Endothelial cell of umbilical vein (primary cell): ENCODE measurements around the gene ECEL1. TPM values are rescaled to one million over a fixed set of nuclear protein-coding genes. Genes with fewer than 3 reads are reported as not detected.

ENCODE experiments used
- BruUV-seq: library from RNA; stranded (reverse); fragments of 400-500 nt; replicated peaks from 2 replicates; lab custom pipeline; 2021; lab: Mats Ljungman, UMichigan
- CTCF ChIA-PET: fragments of 300-600, 350-600 bp; sonication (Branson Sonifier 250); formaldehyde crosslinking; loops from one replicate; lab custom pipeline; 2021; ENCODE audit warnings: antibody characterized with exemption, inconsistent platforms; lab: Charles Lee
- POLR2A ChIA-PET: fragments of 300-600, 350-600 bp; sonication (Branson Sonifier 250); formaldehyde crosslinking; loops from one replicate; lab custom pipeline; 2021; ENCODE audit warnings: antibody characterized with exemption, inconsistent platforms; lab: Charles Lee
- DNase-seq: peaks from one replicate; pipeline ENCODE4 v3.0.0-alpha.2; 2011; ENCODE audit warnings: low read depth, low spot score
- FAIRE-seq: peaks from 2 replicates; lab custom pipeline; 2011; peaks lifted over from hg19 to GRCh38; lab: Jason Lieb, UNC
- H2AFZ ChIP-seq: 2 replicates; pipeline ENCODE4 v1.6.0; 2012; ENCODE audit warnings: low read depth, low read length, control low read depth, inconsistent platforms
- H3K27ac ChIP-seq: 2 replicates; pipeline ENCODE4 v1.5.1; 2011; ENCODE audit warnings: low read depth, mild to moderate bottlenecking, control low read depth, low read length, moderate library complexity; ENCODE audit not compliant: insufficient read depth
- H3K27me3 ChIP-seq, 2 experiments: 2 replicates each; pipeline versions ENCODE4 v1.6.0 to v1.6.1; 2011; ENCODE audit warnings: low read length in 2 of 2, mixed read lengths in 1 of 2; ENCODE audit not compliant: control insufficient read depth in 2 of 2, insufficient read depth in 2 of 2
- H3K36me3 ChIP-seq, 2 experiments: 2 replicates in 1 of 2; 3 replicates in 1 of 2; pipeline ENCODE4 v1.5.1; 2011; ENCODE audit warnings: low read length in 2 of 2, mild to moderate bottlenecking in 1 of 2, moderate library complexity in 1 of 2; ENCODE audit not compliant: control insufficient read depth in 2 of 2, insufficient read depth in 2 of 2; ENCODE audit errors: extremely low read depth in 1 of 2
- H3K4me1 ChIP-seq: 3 replicates; pipeline ENCODE4 v1.5.1; 2011; ENCODE audit warnings: mild to moderate bottlenecking, low read length; ENCODE audit not compliant: control insufficient read depth, insufficient read depth; ENCODE audit errors: extremely low read depth
- H3K4me2 ChIP-seq: 2 replicates; pipeline ENCODE4 v1.6.1; 2011; ENCODE audit warnings: low read length, control low read depth, mixed read lengths; ENCODE audit not compliant: insufficient read depth
- H3K4me3 ChIP-seq, 3 experiments: fragments of 200-600 bp in 1 of 3; sonication (generic), shearing (Covaris generic) in 1 of 3; replicated peaks in 1 of 3; 2 replicates each; pipeline ENCODE4 v1.5.1; 2011 to 2016; ENCODE audit warnings: control low read depth in 3 of 3, low read length in 3 of 3, mild to moderate bottlenecking in 2 of 3, inconsistent platforms in 1 of 3, low read depth in 1 of 3, moderate library complexity in 1 of 3; ENCODE audit not compliant: insufficient read depth in 1 of 3
- H3K79me2 ChIP-seq: 2 replicates; pipeline ENCODE4 v1.6.0; 2012; ENCODE audit warnings: low read length, inconsistent platforms; ENCODE audit not compliant: control insufficient read depth, insufficient read depth
- H3K9ac ChIP-seq: replicated peaks from 2 replicates; pipeline ENCODE3; 2011; ENCODE audit warnings: low read length, control low read depth; ENCODE audit not compliant: insufficient read depth; ENCODE audit errors: extremely low read depth
- H3K9me1 ChIP-seq: replicated peaks from 3 replicates; pipeline ENCODE4 v1.6.0; 2011; ENCODE audit warnings: mild to moderate bottlenecking, low read length; ENCODE audit not compliant: control insufficient read depth, insufficient read depth; ENCODE audit errors: extremely low read depth
- H3K9me3 ChIP-seq: replicated peaks from 2 replicates; pipeline ENCODE4 v1.5.1; 2012; ENCODE audit warnings: low read length, inconsistent platforms; ENCODE audit not compliant: control insufficient read depth, insufficient read depth
- H4K20me1 ChIP-seq: replicated peaks from 2 replicates; pipeline ENCODE3; 2011; ENCODE audit warnings: mild to moderate bottlenecking, low read length; ENCODE audit not compliant: control insufficient read depth, insufficient read depth; ENCODE audit errors: extremely low read depth
- CTCF ChIP-seq, 2 donors: IDR thresholded peaks; 1 replicate in 1 of 2; 2 replicates in 1 of 2; pipeline ENCODE4 v1.5.1; 2011; ENCODE audit warnings: low read length in 2 of 2, mild to moderate bottlenecking in 2 of 2, moderate library complexity in 2 of 2, control low read depth in 1 of 2, inconsistent platforms in 1 of 2, low read depth in 1 of 2; ENCODE audit not compliant: insufficient read depth in 1 of 2; ENCODE audit errors: extremely low read depth in 1 of 2
- EZH2 ChIP-seq: IDR thresholded peaks from 2 replicates; pipeline ENCODE4 v1.6.1; 2012; ENCODE audit warnings: borderline replicate concordance, low read depth, mild to moderate bottlenecking, moderate library complexity, low read length, inconsistent platforms; ENCODE audit not compliant: severe bottlenecking
- FOS ChIP-seq: IDR thresholded peaks from 2 replicates; pipeline ENCODE4 v1.6.1; 2011; ENCODE audit warnings: mild to moderate bottlenecking, low read length, moderate library complexity, borderline replicate concordance; ENCODE audit not compliant: insufficient read depth
- GATA2 ChIP-seq: IDR thresholded peaks from 2 replicates; pipeline ENCODE4 v1.7.0; 2011; ENCODE audit warnings: low read depth, mild to moderate bottlenecking, moderate library complexity, mixed read lengths, low read length; ENCODE audit not compliant: insufficient read length, insufficient read depth
- JUN ChIP-seq: IDR thresholded peaks from 2 replicates; pipeline ENCODE4 v1.6.1; 2011; ENCODE audit warnings: borderline replicate concordance, low read depth; ENCODE audit not compliant: insufficient read length, insufficient read depth
- MAX ChIP-seq: IDR thresholded peaks from 2 replicates; pipeline ENCODE4 v1.6.1; 2011; ENCODE audit not compliant: insufficient read depth, insufficient read length
- MYC ChIP-seq: IDR thresholded peaks from one replicate; pipeline ENCODE4 v1.6.1; 2011; ENCODE audit warnings: mild to moderate bottlenecking, low read depth, low read length
- POLR2A ChIP-seq: IDR thresholded peaks from 2 replicates; pipeline ENCODE4 v1.6.1; 2012; ENCODE audit warnings: low read depth, mild to moderate bottlenecking, control low read depth, low read length
- POLR2AphosphoS5 ChIP-seq: IDR thresholded peaks from 2 replicates; pipeline ENCODE4 v1.6.1; 2012; ENCODE audit warnings: low read depth, mild to moderate bottlenecking, control low read depth, low read length, moderate library complexity; ENCODE audit not compliant: insufficient read depth
- dilution Hi-C: fragments of 300-500 bp; cut with MboI; formaldehyde crosslinking; loops from one replicate; pipeline ENCODE4 v1.15.0; 2019; ENCODE audit warnings: low sequenced_read_pairs; ENCODE audit not compliant: extremely low pct_ligation_motif_present
- intact Hi-C: fragments of 100-400 bp; cut with micrococcal nuclease; formaldehyde crosslinking; loops from one replicate; pipeline ENCODE4 v1.10.0; 2022
- polyA plus RNA-seq, 4 experiments: library from polyadenylated mRNA; depleted of rRNA in 3 of 4; stranded (reverse) in 3 of 4; unstranded in 1 of 4; fragments of >200 nt; gene quantifications; 2 replicates each; pipeline versions ENCODE4 v1.2.1 to v1.2.3, GENCODE V29; 2011 to 2012; ENCODE audit warnings: missing spikeins in 1 of 4
- total RNA-seq: library from RNA; stranded (reverse); gene quantifications from 2 replicates; pipeline ENCODE4 v1.2.3, GENCODE V29; 2021

Gene ECEL1
- total and polyA plus RNA-seq, 2 donors (not counting 3 experiments of a cell fraction or from before 2014, with no cell fraction given) = not detected

GRCh38 chr2:232477751-232478510, 9.7 kb downstream of the ECEL1 start:
- POLR2A ChIA-PET = no interaction called here
- dilution Hi-C loops (no loop called here), intact Hi-C loops (no loop called here)
- no peaks in the 10 kb centered on the region for H3K36me3 ChIP-seq
- no peak overlapping the region for H3K27ac ChIP-seq
- FAIRE-seq (no peak), DNase-seq (no peak)
- TF ChIP-seq MAX (no peak), JUN (no peak), MYC (no peak), FOS (no peak), EZH2 (no peak), CTCF (IDR thresholded peaks at IDR 0.05; ENCODE audit: extremely low read depth in 1 of 2, insufficient read depth in 1 of 2, low read depth in 1 of 2, low read length in 2 of 2) (no peak), GATA2 (no peak), POLR2AphosphoS5 (no peak), POLR2A (no peak)
- no peak overlapping the region for H3K4me3 ChIP-seq
- H3K27me3 ChIP-seq = peaks cover 1 to 7% of the 10 kb centered on the region in 2 experiments
- BruUV-seq = no TSS peak
- CTCF ChIA-PET = interaction anchor here (1.0 to 1.2 kb wide), 2 partner anchors 13 to 15 kb away, joined by 3 to 5 read pairs; no protein-coding TSS in a partner anchor
- H3K9me3 ChIP-seq = no peaks in the 10 kb centered on the region
- H2AFZ ChIP-seq = no peak overlapping the region
- H3K4me1 ChIP-seq = no peaks in the 10 kb centered on the region
- no peaks in the 10 kb centered on the region for H3K79me2 ChIP-seq
- no peaks in the 10 kb centered on the region for H3K9me1 ChIP-seq
- H3K4me2 ChIP-seq = no peak overlapping the region
- H4K20me1 ChIP-seq = no peaks in the 10 kb centered on the region
- H3K9ac ChIP-seq = no peak overlapping the region
